ENCODE results near the gene COPRS.
"Not testable (repeated sequence)": the region's sequence is repeated elsewhere in the genome, so short reads cannot be mapped to it uniquely, and the experiment has no call there.

The COPRS gene

GRCh38 chr17:31811101-31811500 lies 47.9 kb downstream of the COPRS start:
- in situ Hi-C loops (cut with MboI; ENCODE audit: low sequenced_read_pairs): no loop called here

DNA sequence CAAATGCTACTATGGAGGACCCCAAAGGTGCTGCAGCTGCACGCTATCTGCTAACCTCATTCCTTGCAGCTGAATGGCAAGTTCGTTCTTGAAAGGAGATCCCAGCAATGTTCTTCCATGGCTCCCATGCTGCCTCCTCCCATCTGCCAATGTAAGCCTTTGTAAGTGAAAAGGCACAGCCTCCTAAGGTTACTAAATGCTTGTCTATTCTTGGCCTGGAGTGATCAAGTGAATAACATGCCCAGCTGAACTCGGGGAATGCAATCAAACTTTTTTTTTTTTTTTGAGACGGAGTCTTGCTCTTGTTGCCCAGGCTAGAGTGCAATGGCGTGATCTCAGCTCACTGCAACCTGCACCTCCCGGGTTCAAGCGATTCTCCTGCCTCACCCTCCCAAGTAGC lies 49.2 kb downstream of the COPRS start:
- in situ Hi-C loops (cut with MboI; ENCODE audit: low sequenced_read_pairs): not testable (repeated sequence)

GRCh38 chr17:31808521-31809050 lies 50.5 kb downstream of the COPRS start:
- in situ Hi-C loops (cut with MboI; ENCODE audit: low sequenced_read_pairs): no loop called here

GRCh38 chr17:31807846-31808245 lies 51.2 kb downstream of the COPRS start:
- in situ Hi-C loops (cut with MboI; ENCODE audit: low sequenced_read_pairs): no loop called here

GRCh38 chr17:31806921-31807320 lies 52.1 kb downstream of the COPRS start:
- in situ Hi-C loops (cut with MboI; ENCODE audit: low sequenced_read_pairs): no loop called here

DNA sequence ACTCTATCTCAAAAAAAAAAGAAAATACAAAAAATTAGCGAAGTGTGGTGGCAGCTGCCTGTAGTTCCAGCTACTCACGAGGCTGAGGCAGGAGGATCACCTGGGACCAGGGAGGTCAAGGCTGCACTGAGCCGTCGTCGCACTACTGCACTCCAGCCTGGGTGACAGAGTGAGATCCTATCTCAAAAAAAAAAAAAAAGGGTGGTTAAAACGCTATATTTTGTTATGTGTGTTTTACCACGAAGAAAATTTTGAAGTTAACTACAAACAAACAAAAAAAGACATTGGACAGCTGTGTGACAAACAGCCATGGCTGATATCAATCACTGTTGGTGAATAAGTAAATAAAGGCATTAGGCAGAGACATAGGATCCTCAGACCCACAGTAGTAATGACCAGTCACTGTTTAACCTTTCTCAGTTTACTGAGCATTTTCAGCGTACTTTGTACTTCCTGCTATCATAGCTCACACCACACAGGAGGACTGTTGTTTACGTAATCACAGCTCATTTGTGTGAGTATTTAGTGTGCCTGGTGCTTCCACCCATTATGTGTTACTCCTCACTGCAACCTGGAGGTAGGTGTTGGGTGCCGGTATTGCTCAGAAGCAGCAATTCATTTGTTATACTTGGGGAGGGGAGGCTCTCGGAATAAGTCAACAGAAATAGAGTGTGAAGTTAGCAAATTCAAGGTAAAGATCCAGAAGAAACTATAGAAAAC lies 55.4 kb downstream of the COPRS start:
- in situ Hi-C loops (cut with MboI; ENCODE audit: low sequenced_read_pairs): no loop called here

- in situ Hi-C loops (cut with MboI; ENCODE audit: low sequenced_read_pairs): no loop called here
Observed at GRCh38 chr17:31802502-31802901, 56.5 kb downstream of the COPRS start.
